Pancreas (tissue), 10 donors: ENCODE measurements around the gene ZEB1. TPM values are rescaled to one million over a fixed set of nuclear protein-coding genes. Genes with fewer than 3 reads are reported as not detected.

Experiments used
- ATAC-seq, 4 donors: fragments of 200-7000 bp; cut with Tn5 transposase; one replicate each; pipeline versions ENCODE4 v1.8.0 to v1.9.1; 2020; ENCODE audit warnings: mild to moderate bottlenecking in 4 of 4, moderate library complexity in 4 of 4
- DNase-seq, 6 donors: peaks; one replicate each; pipeline ENCODE4 v3.0.0-alpha.2; 2020
- FAIRE-seq: peaks from 2 replicates; lab custom pipeline; 2012; peaks lifted over from hg19 to GRCh38; lab: Jason Lieb, UNC
- H3K27ac ChIP-seq, 4 donors: fragments of 200-600 bp; sonication (generic); 1 replicate in 3 of 4; 2 replicates in 1 of 4; pipeline versions ENCODE4 v1.5.0 to v1.8.0; 2020
- H3K27me3 ChIP-seq, 4 donors: fragments of 200-600 bp; one replicate each; pipeline ENCODE4 v1.8.0; 2021
- H3K36me3 ChIP-seq, 3 donors: fragments of 200-600 bp; sonication (generic) in 1 of 3; one replicate each; pipeline versions ENCODE4 v1.5.0 to v1.8.0; 2020 to 2021
- H3K4me1 ChIP-seq, 3 donors: fragments of 200-600 bp; one replicate each; pipeline ENCODE4 v1.8.0; 2021
- H3K4me3 ChIP-seq, 4 donors: fragments of 200-600 bp; sonication (generic) in 2 of 4; one replicate each; pipeline versions ENCODE4 v1.5.0 to v1.8.0; 2020 to 2021
- H3K9me3 ChIP-seq, 4 donors: fragments of 200-600 bp; one replicate each; pipeline ENCODE4 v1.8.0; 2021
- CTCF ChIP-seq, 4 donors: fragments of 200-600 bp; sonication (generic) in 3 of 4; IDR thresholded peaks; one replicate each; pipeline versions ENCODE4 v1.5.0 to v1.8.0; 2021; ENCODE audit warnings: antibody characterized with exemption in 4 of 4
- WGBS, 2 donors: extraction: QIAGEN DNeasy Blood & Tissue Kit; methylation state at CpG; one replicate each; pipeline ENCODE4 v1.1.7; 2013; 5-methylcytosine and 5-hydroxymethylcytosine counted together
- intact Hi-C, 3 donors: fragments of 100-400 bp; cut with DNase I; formaldehyde crosslinking; loops; one replicate each; pipeline versions ENCODE4 v1.11.1 to v1.14.2; 2022
- polyA plus RNA-seq, 2 donors: library from polyadenylated mRNA; stranded (reverse); fragments of 200-250 nt; gene quantifications; one replicate each; pipeline ENCODE4 v1.2.3, GENCODE V29; 2013
- total RNA-seq, 6 donors: library from RNA; stranded (reverse); fragmentation: NEBNext Ultra II Directional in 4 of 6; extraction: Animal tissue kit (Norgen Biotek cat#: 25700) in 4 of 6; gene quantifications; one replicate each; pipeline versions ENCODE4 v1.2.1 to v1.2.4, GENCODE V29; 2021 to 2023
- donor health status: healthy with polysubstance abuse.
- donor health status: DM: no; HTN: no; CAD: no; lungs with moderate emphysema.
- donor health status: DM: no; HTN: no; CAD: no.
- donor health status: control.
- donor health status: control.
- donor health status: Bipolar disorder and iron deficiency.
- donor health status: DM: yes; HTN: yes; CAD: no.
- donor health status: DM: no; HTN: no; CAD: no.
- donor health status: DM: no; HTN: no; CAD: no.
- donor health status: DM: yes; HTN: yes; CAD: no.

Gene ZEB1
- total and polyA plus RNA-seq, 8 donors: 3.2 to 21.6 (median 5.0) TPM

- FAIRE-seq: peak; percentile 29
- Histone ChIP-seq H3K36me3 (no peaks in the 10 kb centered on the region), H3K27ac (no peak overlapping the region), H3K4me1 (no peaks in the 10 kb centered on the region), H3K4me3 (no peak overlapping the region), H3K9me3 (no peaks in the 10 kb centered on the region), H3K27me3 (no peaks in the 10 kb centered on the region)
- intact Hi-C loops: no loop called here
- TF ChIP-seq CTCF (IDR thresholded peaks at IDR 0.05): no peak
- DNase-seq: no peak
- 45 to 58% methylated on average over 2 of the region's 2 CpGs for WGBS, 2 donors
- ATAC-seq: no peak
Measured at GRCh38 chr10:31451766-31452165, 132.8 kb downstream of the ZEB1 start.

- no peaks in the 10 kb centered on the region for H3K9me3 ChIP-seq
- FAIRE-seq (no peak), DNase-seq (no peak), ATAC-seq (no peak)
- no peaks in the 10 kb centered on the region for H3K36me3 ChIP-seq
- 42 to 52% methylated on average over 1 of the region's 1 CpG for WGBS, 2 donors
- TF ChIP-seq CTCF (IDR thresholded peaks at IDR 0.05): no peak
- H3K4me3 ChIP-seq: no peak overlapping the region
- no peak overlapping the region for H3K27ac ChIP-seq
- intact Hi-C loops: no loop called here
- H3K27me3 ChIP-seq: no peaks in the 10 kb centered on the region
- no peaks in the 10 kb centered on the region for H3K4me1 ChIP-seq
Measured at GRCh38 chr10:31456468-31456867, 137.5 kb downstream of the ZEB1 start.

GRCh38 chr10:31457858-31458257 lies 138.8 kb downstream of the ZEB1 start:
- intact Hi-C loops: no loop called here
- no peak overlapping the region for H3K27ac ChIP-seq
- ATAC-seq: no peak
- 71 to 72% methylated on average over 1 of the region's 1 CpG for WGBS, 2 donors
- no peaks in the 10 kb centered on the region for H3K4me1 ChIP-seq
- H3K27me3 ChIP-seq: no peaks in the 10 kb centered on the region
- no peak for TF ChIP-seq CTCF (IDR thresholded peaks at IDR 0.05)
- no peak for DNase-seq
- H3K9me3 ChIP-seq: no peaks in the 10 kb centered on the region
- no peak overlapping the region for H3K4me3 ChIP-seq
- FAIRE-seq: no peak
- H3K36me3 ChIP-seq: no peaks in the 10 kb centered on the region

GRCh38 chr10:31458974-31459373 lies 140.0 kb downstream of the ZEB1 start:
- Histone ChIP-seq H3K4me3 (no peak overlapping the region), H3K9me3 (peaks cover 0 to 8% (median 0%) of the 10 kb centered on the region in 4 donors), H3K27me3 (no peaks in the 10 kb centered on the region), H3K4me1 (no peaks in the 10 kb centered on the region), H3K27ac (no peak overlapping the region), H3K36me3 (no peaks in the 10 kb centered on the region)
- intact Hi-C loops: no loop called here
- DNase-seq (no peak), FAIRE-seq (no peak), ATAC-seq (no peak)
- TF ChIP-seq CTCF (IDR thresholded peaks at IDR 0.05): no peak

GRCh38 chr10:31460242-31460641 lies 141.2 kb downstream of the ZEB1 start:
- Histone ChIP-seq H3K36me3 (no peaks in the 10 kb centered on the region), H3K27me3 (no peaks in the 10 kb centered on the region), H3K9me3 (peaks cover 0 to 10% (median 0%) of the 10 kb centered on the region in 4 donors), H3K4me1 (no peaks in the 10 kb centered on the region), H3K4me3 (no peak overlapping the region), H3K27ac (no peak overlapping the region)
- 69 to 80% methylated on average over 2 of the region's 2 CpGs for WGBS, 2 donors
- no peak for ATAC-seq
- no peak for DNase-seq
- intact Hi-C loops: no loop called here
- TF ChIP-seq CTCF (IDR thresholded peaks at IDR 0.05): no peak
- FAIRE-seq: peak; percentile 63
